GM19452 (cell line): ENCODE data around the gene TGM2.

ENCODE experiments used
- ATAC-seq: cut with Tn5 transposase; IDR thresholded peaks from one replicate; pipeline ENCODE4 v1.9.1; 2021; ENCODE audit not compliant: unreplicated experiment

Gene TGM2

DNA sequence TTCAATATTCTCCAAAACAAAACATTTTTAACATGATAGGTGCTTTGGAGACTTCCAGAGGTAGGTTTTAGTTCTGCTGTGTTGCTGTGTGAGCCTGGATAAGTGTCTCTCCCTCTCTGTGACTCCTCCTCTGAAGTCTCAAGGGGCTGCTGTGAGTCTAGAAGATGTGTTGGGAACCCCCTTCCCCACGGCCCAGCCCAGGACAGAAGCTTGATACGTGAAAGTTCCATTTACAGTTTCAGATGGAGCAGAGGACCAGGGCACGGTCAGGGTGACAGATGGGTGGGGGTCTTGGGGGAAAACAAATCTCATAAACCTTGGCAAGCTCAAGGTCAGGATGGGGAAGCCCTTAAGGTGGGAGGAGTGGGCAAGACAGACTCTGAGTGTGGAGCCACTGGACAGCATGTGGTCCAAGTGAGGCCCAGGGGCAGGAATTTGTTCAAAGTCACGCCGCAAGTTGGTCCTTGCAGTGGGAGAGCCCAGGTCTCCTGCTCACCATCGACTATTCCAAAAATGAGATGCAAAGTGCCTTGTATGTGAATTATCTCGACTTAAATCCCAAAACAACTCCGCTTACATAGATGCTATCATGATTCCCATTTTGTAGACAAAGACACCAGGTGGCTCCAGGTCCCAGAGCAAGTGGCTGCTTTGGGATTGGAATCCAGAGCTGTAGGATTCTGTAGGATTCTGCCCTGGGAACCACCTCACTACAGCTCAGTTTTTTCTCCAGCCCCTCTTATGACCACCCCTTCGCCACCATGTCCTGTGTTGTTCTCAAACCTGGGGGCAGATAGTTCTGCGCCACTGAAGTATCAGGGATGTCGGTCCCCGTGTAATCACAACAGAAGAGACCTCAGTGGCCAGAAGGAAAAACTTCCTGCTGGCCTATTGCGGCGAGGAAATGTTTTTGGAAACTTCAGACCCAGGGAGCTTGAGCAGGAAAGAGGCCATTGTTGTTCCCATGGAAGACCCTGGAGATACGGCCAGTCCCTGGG, 1.9 kb downstream of the TGM2 start:
- ATAC-seq = no peak

DNA sequence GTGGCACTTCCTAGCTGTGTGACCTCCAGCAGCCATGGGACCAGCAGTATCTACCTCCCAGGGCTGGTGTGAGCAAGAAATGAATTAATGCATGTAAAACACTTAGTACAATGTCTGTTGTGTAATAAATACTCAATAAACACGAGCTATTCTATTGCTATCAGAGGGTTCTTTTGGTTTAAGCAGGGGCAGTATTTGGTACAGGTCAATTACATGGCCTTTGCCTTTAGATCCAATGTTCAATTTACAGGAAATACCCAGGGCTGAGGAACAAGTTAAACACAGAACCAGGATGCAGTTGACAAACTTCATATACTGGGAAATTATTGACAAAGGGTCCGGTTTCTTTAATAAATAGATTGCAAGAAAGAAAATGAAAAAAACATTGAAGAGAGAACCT, 2.9 kb downstream of the TGM2 start:
- no peak for ATAC-seq

DNA sequence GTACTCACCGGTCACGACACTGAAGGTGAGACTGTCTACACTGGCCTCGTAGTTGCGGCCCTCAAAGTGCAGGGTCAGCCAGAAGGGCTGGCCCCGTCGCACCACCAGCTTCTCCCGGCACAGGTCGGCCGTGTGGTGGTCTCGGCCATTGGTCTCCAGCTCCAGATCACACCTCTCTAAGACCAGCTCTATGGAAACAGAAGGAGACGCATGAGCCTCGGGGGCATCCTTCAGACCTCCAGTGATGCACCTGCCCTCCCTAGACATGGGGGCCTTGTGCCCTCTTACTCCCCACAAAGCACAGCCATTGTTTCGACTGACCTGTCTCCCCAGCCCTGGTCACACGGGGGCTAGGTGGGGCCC, 3.7 kb downstream of the TGM2 start:
- no peak for ATAC-seq

DNA sequence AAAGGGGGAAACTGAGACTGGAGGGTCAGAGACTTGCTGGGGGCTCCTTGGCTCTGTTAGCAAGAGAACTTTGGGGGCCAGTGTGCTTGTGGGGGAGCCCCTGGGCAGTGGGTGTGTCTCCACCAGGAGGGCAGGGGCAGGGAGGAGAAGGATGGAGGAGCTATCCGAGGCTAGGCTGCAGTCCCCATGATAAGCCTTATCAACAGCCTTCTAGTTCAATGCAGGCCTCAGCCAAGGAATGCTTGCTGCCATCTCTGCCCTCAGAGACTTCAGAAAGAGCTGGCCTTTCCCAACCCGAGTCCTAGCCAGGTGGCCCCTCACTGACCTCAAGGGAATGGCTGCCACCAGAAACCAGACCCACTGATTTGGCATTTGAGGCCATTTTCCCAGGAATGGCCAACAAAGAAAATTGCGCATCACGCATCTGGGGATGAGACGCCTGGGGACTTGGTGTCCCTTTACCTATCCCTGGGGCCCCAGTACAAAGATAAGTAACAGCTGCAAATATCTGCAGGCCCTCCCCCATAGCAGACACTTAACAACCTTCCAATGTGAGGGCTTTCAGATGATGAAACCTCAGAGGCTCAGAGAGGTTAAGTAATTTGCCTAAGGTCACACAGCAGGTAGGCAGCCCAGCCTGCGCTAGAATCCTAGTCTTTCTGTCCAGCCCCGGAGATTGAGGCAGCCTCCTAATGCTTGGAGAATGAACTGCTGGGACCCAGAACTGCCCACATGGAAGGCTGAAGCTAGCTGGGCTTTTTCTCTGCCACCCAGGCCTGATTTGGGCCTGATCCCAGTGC, 4.9 kb downstream of the TGM2 start:
- ATAC-seq = no peak

DNA sequence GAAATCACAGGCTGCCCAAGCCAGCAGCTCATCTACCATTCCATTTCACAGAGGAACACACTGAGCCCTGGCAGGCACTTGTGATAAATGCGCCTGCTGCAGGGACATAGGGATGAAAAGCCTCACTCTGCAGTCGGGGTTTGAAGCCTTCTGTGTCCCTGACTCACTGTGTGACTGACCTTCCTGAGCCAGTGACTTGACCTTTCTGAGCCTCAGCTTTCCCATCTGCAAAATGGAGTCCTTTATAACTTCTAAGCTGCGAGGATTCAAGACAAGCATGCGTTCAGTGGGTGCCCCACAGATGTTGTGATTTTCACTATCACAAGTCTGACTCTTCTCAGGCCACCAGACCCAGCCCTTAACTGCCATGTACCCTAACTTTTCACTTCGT, 5.5 kb downstream of the TGM2 start:
- ATAC-seq = no peak

DNA sequence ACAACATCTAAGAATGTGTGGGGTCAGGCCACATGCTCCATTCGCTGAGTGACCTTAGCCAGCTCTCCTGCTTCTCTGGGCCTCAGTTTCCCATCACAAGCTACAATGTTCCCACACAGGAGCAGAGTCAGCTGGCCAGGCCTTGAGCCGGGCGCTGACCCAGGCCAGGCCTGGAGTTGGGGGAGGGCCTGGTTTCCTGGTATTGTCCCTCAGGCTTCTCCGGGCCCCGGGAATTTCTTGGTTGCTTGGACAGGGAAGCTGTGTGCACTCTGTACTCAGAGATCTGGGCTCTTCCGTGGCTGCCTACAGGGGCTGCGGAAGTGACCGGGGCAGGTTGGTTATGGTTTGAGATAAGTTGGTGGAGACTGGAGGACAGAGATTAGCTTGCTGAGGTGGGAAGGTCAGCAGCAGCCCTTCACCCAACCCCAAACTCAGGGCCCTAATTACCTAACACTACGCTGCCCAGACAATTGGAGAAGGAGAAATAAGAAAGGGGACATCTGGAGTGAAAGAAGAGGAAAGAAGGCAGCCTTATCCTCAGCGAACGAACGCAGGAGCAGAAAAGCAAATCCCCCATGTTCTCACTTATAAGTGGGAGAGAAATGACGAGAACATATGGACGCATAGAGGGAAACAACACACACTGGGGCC, 6.2 kb downstream of the TGM2 start:
- no peak for ATAC-seq

DNA sequence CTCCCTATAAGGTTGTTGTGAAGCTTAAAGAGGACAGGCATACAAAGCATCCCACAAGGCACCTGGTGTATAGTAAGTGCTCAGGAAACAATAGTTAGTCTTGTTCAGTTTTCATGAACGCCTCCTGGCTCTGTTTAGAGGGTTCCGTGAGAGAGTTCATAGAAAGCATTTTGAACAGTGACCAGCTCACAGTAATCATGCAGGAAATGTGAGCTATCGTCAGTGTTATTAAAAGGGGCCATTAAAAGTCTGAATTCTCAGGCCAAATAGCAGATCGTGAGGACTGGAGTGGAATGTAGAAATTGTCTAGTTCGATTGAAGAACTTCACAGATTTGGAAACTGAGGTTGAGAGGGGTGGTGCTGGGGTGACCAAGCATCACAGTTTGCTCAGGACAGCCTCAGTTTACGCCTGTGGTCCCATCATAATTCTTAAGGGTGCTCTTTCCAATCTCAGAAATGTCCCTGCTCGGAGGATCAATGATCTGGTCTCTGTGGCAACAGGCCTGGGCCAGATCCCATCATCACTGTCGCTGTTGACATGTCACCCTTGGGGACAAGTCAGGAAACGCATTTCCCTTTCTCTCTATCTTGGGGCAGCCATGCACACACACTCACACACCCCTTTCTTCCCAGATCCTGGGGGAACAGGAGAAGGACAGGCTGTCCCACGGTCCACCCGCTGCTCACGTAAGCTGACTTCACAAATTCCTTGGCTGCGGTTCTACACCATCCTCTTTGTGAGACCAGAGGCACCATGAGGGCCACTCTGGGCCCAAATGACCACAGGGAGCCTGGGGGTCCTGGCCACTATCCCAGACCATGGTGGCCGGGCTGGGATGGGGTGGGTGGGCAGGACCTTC, 7.2 kb downstream of the TGM2 start:
- ATAC-seq = no peak

DNA sequence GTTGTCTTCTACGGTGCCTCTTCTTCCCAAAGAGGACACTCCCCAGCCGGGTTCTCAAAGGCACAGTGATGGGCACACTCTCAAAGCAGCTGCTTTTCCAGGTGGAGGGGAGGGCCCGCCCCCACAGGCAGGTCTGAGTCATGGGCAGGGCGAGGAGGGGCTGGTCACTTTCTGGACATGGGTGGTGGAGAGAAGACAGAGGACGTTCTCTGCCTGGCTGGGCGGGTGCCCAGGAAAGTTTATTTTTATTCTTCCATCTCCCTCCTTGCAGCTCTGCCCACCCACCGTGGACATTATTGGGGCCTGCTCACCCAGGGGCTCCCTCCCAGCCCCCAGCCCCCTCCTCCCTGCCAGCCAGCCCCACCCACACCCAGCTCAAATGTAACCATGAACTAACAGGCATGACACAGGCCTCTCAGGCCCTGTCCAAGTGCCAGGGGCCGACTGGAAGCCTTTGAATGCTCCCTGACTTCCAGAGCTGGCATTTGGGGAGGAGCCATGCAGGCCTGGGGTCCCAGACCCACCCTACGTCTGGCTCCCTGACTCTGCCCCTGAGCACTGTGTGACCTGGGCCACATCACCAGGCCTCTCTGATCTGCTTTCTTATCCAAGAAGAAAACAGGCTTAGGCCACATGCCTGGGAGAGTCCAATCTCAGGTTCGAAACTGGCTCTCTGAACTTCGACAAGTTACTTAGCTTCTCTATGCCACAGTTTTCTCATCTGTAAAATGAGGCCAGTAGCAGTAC, 8.0 kb downstream of the TGM2 start:
- no peak for ATAC-seq

DNA sequence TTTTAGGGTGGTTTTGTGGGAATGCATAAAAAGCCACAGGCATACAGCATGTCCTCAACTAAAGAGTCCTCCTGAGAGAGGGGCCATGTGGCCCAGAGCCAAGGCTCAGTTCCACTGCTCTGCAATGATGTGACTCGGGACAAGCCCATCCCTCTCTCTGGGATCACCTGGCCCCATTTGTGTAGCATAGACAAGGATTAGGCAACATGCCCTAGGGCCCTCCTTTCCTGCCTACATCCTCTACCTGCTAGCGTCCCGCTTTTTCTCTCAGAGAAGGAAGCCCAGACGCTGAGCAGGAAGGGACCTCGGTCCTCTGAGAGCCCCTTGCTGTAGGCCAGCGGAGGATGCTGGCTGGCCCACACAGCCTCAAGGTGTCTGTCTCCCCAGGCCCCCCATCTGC, 8.8 kb downstream of the TGM2 start:
- no peak for ATAC-seq

DNA sequence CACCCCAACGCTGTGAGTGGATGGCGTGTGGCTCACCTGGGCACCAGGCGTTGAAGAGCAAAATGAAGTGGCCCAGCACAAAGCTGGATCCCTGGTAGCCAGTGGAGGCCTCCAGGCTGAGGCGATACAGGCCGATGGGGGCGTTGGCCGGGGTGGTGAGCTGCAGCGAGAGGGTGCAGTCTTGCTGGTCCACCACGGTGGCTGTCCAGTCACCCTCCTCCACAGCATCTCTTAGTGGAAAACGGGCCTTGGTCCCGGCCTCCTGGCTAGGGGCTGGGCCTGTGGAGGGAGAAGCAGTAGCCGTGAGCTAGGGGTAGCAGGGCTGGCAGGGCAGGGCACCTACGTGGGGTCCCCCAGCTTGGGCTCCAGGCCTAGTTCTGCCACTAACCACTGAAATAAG, 9.3 kb downstream of the TGM2 start:
- no peak for ATAC-seq

DNA sequence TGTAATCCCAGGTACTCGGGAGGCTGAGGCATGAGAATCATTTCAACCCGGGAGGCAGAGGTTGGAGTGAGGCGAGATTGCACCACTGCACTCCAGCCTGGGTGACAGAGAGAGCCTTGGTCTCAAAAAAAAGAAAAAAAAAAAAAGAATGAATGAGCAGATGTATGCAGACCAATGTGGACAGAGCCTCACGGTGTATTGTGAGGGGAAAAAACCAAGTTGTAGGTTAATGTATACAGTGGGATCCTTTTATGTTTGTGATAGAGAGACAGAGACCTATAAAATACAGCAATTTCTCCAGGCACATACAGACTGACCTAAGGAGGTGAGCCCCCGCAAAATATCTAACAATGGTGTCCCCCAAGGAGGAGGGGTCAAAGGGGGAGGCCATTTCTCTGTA, 11.7 kb downstream of the TGM2 start:
- ATAC-seq = no peak

DNA sequence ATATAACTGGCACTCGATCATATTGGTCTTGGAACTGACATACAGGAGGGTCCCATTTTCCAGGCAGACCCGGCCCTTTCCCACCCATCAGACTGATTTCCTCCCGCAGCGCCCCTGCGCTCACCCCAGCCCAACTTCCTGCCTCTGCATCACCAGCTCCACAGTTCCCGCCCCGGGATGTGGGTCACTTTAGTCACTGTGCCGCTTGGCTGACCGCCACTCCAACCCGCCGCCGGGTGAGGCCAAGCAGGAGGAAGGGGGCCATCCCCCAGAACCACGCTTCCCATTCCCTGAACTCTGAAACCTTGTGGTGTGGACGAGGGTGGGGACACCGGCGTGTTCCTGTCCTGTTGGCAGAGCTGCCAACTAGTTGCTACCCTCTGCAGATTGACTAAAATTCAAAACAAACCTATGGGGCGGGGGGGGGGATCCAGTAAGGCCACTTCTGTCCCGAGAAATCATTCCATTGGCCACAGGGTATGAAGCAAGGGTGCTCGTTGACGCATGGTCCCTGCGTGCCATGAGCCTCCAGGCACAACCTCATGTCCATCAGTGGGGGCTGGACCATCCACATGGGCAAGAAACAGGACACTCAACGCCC, 12.3 kb downstream of the TGM2 start:
- peak; percentile 67 for ATAC-seq

DNA sequence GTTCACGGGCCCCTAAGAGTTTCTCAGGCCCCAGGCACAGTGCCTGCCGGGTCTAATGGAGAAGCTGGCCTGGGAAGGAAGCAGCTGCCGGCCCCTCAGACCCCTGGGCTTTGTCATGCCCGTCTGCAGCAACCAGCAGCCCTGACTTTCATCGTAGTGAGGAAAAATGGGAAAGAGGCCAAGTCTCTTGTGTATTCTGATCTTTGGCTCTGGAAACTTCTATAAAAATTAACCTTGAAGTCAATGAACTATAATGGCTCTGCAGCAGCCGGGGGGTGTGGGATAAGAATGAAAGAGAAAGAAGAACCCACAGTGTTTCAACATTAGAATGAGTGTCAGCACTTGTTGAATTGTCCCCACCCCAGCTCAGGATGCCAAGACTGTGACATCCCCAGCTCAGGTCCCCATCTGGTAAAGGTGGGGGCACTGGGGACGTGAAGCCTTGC, 12.9 kb downstream of the TGM2 start:
- ATAC-seq = peak; percentile 58

DNA sequence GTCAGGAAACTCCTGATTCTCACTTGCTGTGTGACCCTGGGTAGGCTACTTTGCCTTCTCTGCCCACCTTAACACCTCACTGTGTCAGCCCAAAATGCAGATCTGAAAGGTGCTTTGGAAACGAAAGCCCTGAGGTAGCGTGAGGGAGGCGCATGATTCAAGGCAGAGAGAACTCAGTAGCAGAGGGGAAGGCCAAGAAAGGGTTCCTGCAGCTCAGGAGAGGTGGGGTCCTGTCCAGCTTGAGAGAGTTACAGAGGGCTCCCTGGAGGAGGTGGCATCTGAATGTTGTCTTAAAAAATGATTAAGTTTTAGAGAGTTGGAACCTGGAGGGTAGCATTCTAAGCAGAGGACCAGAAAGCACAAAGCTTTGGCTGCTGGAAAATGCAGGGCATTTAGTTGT, 13.6 kb downstream of the TGM2 start:
- no peak for ATAC-seq

DNA sequence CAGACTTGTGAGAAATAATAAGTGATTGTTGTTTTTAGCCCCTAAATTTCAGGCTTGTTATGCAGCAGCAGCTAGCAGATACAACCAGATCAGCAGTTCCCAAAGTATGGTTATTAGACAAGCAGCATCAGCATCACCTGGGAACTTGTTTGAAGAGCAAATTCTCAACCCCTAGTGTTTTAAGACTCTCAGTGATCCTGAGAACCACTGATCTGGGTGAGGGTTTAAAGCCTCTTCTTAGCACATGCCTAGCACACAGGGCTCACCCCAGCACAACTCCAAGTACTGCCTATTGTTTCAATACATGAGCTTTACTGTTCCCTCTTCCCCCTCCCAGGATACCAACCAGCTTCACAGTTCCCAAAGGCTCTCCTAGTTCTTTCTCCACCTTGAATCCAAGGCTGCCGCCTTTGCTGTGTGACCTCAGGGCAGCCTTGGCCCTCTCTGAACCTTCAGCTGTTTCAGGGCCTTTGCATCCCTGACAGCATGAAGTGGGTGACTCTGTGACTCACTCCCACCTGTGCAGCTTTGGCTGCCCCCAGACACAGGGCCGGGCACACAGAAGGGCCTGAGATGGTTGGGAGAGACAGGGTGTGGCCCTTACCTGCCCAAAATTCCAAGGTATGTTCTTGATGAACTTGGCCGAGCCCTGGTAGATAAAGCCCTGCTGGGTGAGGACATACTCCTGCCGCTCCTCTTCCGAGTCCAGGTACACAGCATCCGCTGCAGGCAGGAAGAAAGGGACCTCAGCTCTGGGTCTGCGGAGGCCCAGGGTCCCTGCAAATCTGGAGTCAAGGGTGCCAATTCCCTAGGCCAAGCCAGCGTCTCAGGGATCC, 14.5 kb downstream of the TGM2 start:
- no peak for ATAC-seq

DNA sequence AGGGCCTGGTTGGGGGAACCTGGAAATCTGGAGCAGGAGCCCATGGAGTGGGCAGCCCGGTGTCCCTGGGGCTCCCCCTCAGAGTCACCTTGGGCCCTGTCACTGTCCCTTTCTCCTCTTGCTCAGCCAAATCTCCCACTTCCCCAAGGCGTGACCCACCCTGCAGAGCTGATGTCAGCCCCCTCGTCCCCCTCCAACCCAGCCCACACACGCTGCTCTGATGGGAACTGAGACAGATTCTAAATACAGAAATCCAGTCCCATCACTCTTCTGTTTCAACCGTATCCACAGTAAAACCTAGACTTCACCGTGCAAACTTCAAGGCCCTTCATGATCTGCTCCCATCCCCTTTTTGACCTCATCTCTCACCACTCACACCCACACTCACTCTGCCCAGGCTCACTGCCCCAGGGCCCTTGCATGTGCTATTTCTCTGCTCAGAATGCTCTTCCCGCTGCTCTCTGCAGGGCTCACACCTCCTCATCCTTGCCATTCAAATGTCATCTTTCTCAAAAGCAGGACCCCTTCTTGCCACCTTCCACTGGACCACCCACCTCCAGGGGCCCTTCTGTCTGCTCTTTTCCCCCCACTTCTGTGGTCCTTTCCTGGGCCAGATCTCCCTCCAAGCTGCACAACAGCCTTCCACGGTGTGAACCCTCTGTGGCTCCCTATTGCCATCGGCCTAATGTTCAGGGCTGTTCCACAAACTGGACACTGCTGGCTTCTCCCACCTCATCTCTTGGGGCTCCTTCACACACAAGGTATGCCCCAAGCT, 16.6 kb downstream of the TGM2 start:
- no peak for ATAC-seq

DNA sequence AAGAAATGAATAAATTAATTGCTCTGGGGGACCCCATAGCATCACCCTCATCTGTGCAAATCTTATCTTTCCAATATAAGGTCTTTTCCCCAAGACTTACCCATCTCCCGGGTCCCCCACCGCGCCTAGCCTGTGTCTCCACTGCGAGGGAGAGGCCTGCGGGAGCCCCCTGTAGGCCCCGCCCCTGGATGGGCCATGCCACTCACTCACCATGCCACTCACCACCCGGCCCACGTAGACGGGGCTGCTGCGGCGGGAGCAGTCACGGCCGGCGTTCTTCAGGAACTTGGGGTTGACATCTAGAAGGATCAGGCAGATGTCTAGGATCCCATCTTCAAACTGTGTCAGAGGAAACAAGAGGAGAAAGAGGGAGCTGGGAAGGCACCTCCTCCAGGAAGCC, 17.3 kb downstream of the TGM2 start:
- ATAC-seq = no peak

DNA sequence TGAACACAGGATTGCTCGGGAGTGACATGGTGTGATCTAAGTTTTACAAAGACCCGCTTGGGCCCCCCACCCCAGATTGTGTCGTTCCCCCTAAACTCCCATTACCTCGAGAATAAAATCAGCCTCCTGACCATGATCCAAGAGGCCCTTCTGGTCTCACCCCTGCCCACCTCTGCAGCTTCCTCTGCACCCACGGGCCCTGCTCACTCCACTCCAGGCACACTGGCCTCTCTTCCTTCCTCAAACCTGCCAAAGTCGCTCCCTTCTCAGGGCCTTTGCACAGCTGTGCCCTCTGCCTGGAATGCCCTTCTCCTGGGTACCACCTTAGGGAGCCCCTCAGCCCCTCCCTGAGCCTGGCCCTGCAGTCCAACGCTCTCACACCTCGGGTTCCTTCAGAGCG, 17.9 kb downstream of the TGM2 start:
- no peak for ATAC-seq
